ENCODE data around the gene PDE9A. TPM values are rescaled to one million over a fixed set of nuclear protein-coding genes. Genes with fewer than 3 reads are reported as not detected.

The PDE9A gene
- polyA plus RNA-seq, 1 donor: 19.8 TPM

GRCh38 chr21:42650033-42650370 lies 3.4 kb upstream of the PDE9A start:
- H3K36me3 ChIP-seq (ENCODE audit: control insufficient read depth, insufficient read depth, low read length): no peaks in the 10 kb centered on the region
- DNase-seq: no peak
- H3K4me3 ChIP-seq (ENCODE audit: low read length): no peak overlapping the region
- H3K4me1 ChIP-seq (ENCODE audit: control insufficient read depth, insufficient read depth, low read length): peaks cover 39% of the 10 kb centered on the region
- no peaks in the 10 kb centered on the region for H3K27me3 ChIP-seq (ENCODE audit: control insufficient read depth, insufficient read depth, low read length)
- H3K9me3 ChIP-seq (ENCODE audit: control insufficient read depth, low read depth, low read length): no peaks in the 10 kb centered on the region
- H3K27ac ChIP-seq (ENCODE audit: low read length): no peak overlapping the region
- no CpG with 5 or more reads among the region's 11 CpGs for WGBS (ENCODE audit: insufficient coverage, low lambda C conversion rate)

GRCh38 chr21:42650441-42651421 lies 2.7 kb upstream of the PDE9A start:
- Histone ChIP-seq H3K27me3 (ENCODE audit: control insufficient read depth, insufficient read depth, low read length) (no peaks in the 10 kb centered on the region), H3K4me3 (ENCODE audit: low read length) (no peak overlapping the region), H3K27ac (ENCODE audit: low read length) (no peak overlapping the region), H3K9me3 (ENCODE audit: control insufficient read depth, low read depth, low read length) (no peaks in the 10 kb centered on the region), H3K4me1 (ENCODE audit: control insufficient read depth, insufficient read depth, low read length) (peaks cover 43% of the 10 kb centered on the region), H3K36me3 (ENCODE audit: control insufficient read depth, insufficient read depth, low read length) (no peaks in the 10 kb centered on the region)
- DNase-seq: no peak
- 60% methylated on average over 1 of the region's 21 CpGs for WGBS (ENCODE audit: insufficient coverage, low lambda C conversion rate)

- Histone ChIP-seq H3K4me1 (ENCODE audit: control insufficient read depth, insufficient read depth, low read length) (peaks cover 52% of the 10 kb centered on the region), H3K27ac (ENCODE audit: low read length) (no peak overlapping the region)
- DNase-seq: peak; percentile 26 to 46
Measured at GRCh38 chr21:42651515-42652401, 1.7 kb upstream of the PDE9A start.

GRCh38 chr21:42652527-42653230 lies 742 bp upstream of the PDE9A start:
- no CpG with 5 or more reads among the region's 24 CpGs for WGBS (ENCODE audit: insufficient coverage, low lambda C conversion rate)
- Histone ChIP-seq H3K36me3 (ENCODE audit: control insufficient read depth, insufficient read depth, low read length) (peaks cover 2% of the 10 kb centered on the region), H3K27ac (ENCODE audit: low read length) (peak overlapping the region; percentile 68), H3K4me3 (ENCODE audit: low read length) (peak overlapping the region; percentile 50), H3K27me3 (ENCODE audit: control insufficient read depth, insufficient read depth, low read length) (no peaks in the 10 kb centered on the region), H3K4me1 (ENCODE audit: control insufficient read depth, insufficient read depth, low read length) (peaks cover 52% of the 10 kb centered on the region), H3K9me3 (ENCODE audit: control insufficient read depth, low read depth, low read length) (no peaks in the 10 kb centered on the region)
- DNase-seq: peak; percentile 44 to 58

More at GRCh38 chr21:42651515-42652401, 1.7 kb upstream of the PDE9A start:
- H3K9me3 ChIP-seq (ENCODE audit: control insufficient read depth, low read depth, low read length): no peaks in the 10 kb centered on the region
- WGBS (ENCODE audit: insufficient coverage, low lambda C conversion rate): no CpG with 5 or more reads among the region's 16 CpGs
- H3K27me3 ChIP-seq (ENCODE audit: control insufficient read depth, insufficient read depth, low read length): no peaks in the 10 kb centered on the region
- no peaks in the 10 kb centered on the region for H3K36me3 ChIP-seq (ENCODE audit: control insufficient read depth, insufficient read depth, low read length)
- H3K4me3 ChIP-seq (ENCODE audit: low read length): no peak overlapping the region

GRCh38 chr21:42654179-42654912 lies 925 bp downstream of the PDE9A start:
- no peaks in the 10 kb centered on the region for H3K27me3 ChIP-seq (ENCODE audit: control insufficient read depth, insufficient read depth, low read length)
- H3K27ac ChIP-seq (ENCODE audit: low read length): peak overlapping the region; percentile 9
- peak overlapping the region; percentile 76 for H3K4me3 ChIP-seq (ENCODE audit: low read length)
- peaks cover 38% of the 10 kb centered on the region for H3K4me1 ChIP-seq (ENCODE audit: control insufficient read depth, insufficient read depth, low read length)
- DNase-seq: peak; percentile 32 to 53
- no CpG with 5 or more reads among the region's 45 CpGs for WGBS (ENCODE audit: insufficient coverage, low lambda C conversion rate)
- peaks cover 2% of the 10 kb centered on the region for H3K36me3 ChIP-seq (ENCODE audit: control insufficient read depth, insufficient read depth, low read length)
- H3K9me3 ChIP-seq (ENCODE audit: control insufficient read depth, low read depth, low read length): no peaks in the 10 kb centered on the region

GRCh38 chr21:42654913-42655795 lies 1.7 kb downstream of the PDE9A start:
- WGBS (ENCODE audit: insufficient coverage, low lambda C conversion rate): 71% methylated on average over 1 of the region's 18 CpGs
- DNase-seq: no peak
- peaks cover 35% of the 10 kb centered on the region for H3K4me1 ChIP-seq (ENCODE audit: control insufficient read depth, insufficient read depth, low read length)
- H3K9me3 ChIP-seq (ENCODE audit: control insufficient read depth, low read depth, low read length): no peaks in the 10 kb centered on the region
- peaks cover 2% of the 10 kb centered on the region for H3K36me3 ChIP-seq (ENCODE audit: control insufficient read depth, insufficient read depth, low read length)
- no peak overlapping the region for H3K27ac ChIP-seq (ENCODE audit: low read length)
- no peaks in the 10 kb centered on the region for H3K27me3 ChIP-seq (ENCODE audit: control insufficient read depth, insufficient read depth, low read length)
- peak overlapping the region; percentile 76 for H3K4me3 ChIP-seq (ENCODE audit: low read length)

- Histone ChIP-seq H3K27me3 (ENCODE audit: control insufficient read depth, insufficient read depth, low read length) (no peaks in the 10 kb centered on the region), H3K4me3 (ENCODE audit: low read length) (peak overlapping the region; percentile 11), H3K36me3 (ENCODE audit: control insufficient read depth, insufficient read depth, low read length) (peaks cover 2% of the 10 kb centered on the region), H3K27ac (ENCODE audit: low read length) (peak overlapping the region; percentile 24), H3K4me1 (ENCODE audit: control insufficient read depth, insufficient read depth, low read length) (peaks cover 35% of the 10 kb centered on the region), H3K9me3 (ENCODE audit: control insufficient read depth, low read depth, low read length) (no peaks in the 10 kb centered on the region)
- peak; percentile 43 to 63 for DNase-seq
- WGBS (ENCODE audit: insufficient coverage, low lambda C conversion rate): no CpG with 5 or more reads among the region's 31 CpGs
Measured at GRCh38 chr21:42655796-42656770, 2.7 kb downstream of the PDE9A start.

GRCh38 chr21:42656872-42657271 lies 3.5 kb downstream of the PDE9A start:
- Histone ChIP-seq H3K27me3 (ENCODE audit: control insufficient read depth, insufficient read depth, low read length) (no peaks in the 10 kb centered on the region), H3K27ac (ENCODE audit: low read length) (no peak overlapping the region), H3K36me3 (ENCODE audit: control insufficient read depth, insufficient read depth, low read length) (peaks cover 5% of the 10 kb centered on the region), H3K9me3 (ENCODE audit: control insufficient read depth, low read depth, low read length) (no peaks in the 10 kb centered on the region), H3K4me1 (ENCODE audit: control insufficient read depth, insufficient read depth, low read length) (peaks cover 32% of the 10 kb centered on the region), H3K4me3 (ENCODE audit: low read length) (no peak overlapping the region)
- no CpG with 5 or more reads among the region's 9 CpGs for WGBS (ENCODE audit: insufficient coverage, low lambda C conversion rate)
- DNase-seq: no peak
